Fibroblast of the conjunctiva (primary cell): ENCODE results near the gene SMIM5.

Source experiments
- DNase-seq: peaks from one replicate; pipeline ENCODE4 v3.0.0-alpha.2; 2010; ENCODE audit warnings: low read depth

SMIM5 gene

GRCh38 chr17:75667825-75668224 is 34.6 kb downstream of the SMIM5 start:
- DNase-seq = no peak

DNA sequence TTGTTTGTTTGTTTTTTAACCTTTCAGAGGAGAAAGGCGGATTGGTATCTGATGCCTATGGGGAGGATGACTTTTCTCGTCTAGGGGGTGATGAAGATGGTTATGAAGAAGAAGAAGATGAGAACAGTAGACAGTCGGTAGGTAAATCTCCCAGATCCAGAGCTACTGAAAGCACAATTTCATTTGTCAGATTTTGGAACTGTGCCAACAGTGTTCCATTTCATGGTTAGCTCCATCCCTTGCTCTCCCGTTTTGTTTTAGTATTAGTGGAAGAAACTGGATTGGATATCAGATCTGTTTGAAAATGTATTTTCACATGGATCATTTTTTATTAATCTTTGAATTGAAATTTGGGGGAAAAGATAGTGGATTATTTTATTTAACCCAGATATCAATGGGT is 35.3 kb downstream of the SMIM5 start:
- DNase-seq = no peak

- no peak for DNase-seq
Measured at GRCh38 chr17:75670868-75671267, 37.6 kb downstream of the SMIM5 start.

- DNase-seq = no peak
Measured at GRCh38 chr17:75672011-75672410, 38.8 kb downstream of the SMIM5 start.

GRCh38 chr17:75673487-75673886 is 40.3 kb downstream of the SMIM5 start:
- DNase-seq = no peak

DNA sequence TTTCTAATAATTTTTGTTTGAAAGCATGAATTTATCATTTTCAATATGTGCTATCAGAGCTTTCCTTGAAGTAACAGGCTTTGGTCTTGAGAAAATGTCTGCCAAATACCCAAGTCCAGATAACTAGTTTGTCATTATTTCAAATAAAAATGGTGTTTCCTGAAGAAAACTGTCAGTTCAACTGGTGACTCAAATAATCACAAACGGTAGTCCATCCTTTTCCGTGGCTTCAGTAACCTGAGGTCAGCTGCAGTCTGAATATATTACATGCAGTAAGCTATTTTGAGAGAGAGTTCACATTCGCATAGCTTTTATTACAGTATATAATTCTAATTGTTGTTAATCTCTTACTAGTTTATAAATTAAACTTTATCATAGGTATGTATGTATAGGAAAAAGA is 43.2 kb downstream of the SMIM5 start:
- DNase-seq = no peak

DNA sequence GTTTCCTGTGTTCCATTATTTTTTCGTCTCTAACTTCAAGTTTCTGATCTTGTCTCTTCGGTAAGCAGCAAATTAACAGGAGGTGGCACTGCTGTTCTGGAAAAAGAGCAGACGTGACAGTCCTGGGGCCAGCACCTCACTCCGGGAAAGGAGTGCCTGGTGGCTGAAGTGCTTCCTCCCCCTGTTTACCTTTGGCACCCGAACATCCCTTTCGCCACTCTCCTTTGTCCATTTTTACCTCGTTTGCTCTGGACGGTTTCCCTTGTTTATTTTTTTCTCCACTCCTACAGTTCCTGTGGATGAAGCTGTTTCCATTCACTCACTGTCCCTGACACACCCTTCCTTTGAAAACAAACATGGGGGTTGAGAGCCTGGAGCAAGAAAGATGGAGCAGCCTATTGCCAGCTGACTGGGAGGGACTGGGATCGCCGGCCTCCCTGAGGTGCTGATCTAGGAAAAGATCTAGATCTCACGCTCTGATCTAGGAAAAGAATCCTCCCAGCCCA is 46.5 kb downstream of the SMIM5 start:
- no peak for DNase-seq

DNA sequence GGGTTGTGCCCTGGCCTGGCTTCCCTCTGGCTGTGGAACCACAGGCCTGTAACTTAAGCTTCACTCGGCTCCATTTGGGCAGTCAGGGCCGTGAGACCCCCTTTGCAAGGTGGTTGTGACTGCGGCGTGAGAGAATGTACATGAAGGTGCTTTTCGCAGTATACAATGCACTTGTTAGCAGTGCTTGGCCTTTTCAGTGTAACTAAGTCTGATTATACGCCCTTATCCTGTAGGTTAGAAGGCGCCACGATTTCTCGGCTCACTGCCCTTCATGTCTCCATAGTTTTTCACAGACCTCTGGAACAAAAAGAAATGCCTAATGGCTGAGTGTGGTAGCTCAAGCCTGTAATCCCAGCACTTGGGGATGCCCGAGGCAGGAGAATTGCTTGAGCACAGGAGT is 47.2 kb downstream of the SMIM5 start:
- no peak for DNase-seq

- no peak for DNase-seq
Measured at GRCh38 chr17:75681289-75681688, 48.1 kb downstream of the SMIM5 start.

DNA sequence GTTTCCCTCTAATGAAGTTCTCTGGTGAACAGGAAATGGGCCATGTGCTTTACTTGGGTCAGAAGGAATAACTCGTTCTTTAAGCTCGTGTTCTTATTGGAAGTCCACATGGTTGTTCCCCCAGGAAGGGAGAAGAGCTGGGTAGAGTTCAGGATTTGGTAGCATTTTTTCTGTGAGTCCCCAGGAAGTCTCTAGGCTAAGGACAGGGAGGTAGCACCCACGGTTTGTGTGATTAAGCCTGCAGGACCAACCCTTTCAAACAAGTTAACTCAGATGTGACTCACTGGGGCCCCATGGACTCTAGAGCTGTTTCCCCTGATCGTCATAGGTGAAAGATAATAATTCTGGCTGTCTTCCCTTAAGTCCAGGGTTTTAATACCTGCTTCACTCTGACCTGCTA is 50.3 kb downstream of the SMIM5 start:
- no peak for DNase-seq

DNA sequence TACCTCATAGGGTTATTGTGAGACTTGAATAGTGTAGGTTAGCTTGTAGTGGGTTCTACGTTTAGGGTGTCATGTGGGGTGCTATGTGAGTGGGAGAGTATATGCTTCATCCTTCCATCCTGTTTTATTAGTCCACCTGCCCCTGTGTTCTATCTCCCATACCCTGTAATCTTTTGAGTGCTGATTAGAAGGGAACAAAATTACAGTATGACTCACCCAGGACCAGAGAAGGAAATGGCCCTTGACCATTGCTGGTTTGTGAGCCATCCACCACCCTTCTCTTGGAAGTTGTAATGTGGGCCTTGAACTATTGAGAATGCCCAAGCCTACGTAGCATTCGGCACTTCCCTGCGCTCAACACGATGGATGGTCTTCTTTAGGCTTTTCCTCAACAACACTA is 51.0 kb downstream of the SMIM5 start:
- no peak for DNase-seq

DNA sequence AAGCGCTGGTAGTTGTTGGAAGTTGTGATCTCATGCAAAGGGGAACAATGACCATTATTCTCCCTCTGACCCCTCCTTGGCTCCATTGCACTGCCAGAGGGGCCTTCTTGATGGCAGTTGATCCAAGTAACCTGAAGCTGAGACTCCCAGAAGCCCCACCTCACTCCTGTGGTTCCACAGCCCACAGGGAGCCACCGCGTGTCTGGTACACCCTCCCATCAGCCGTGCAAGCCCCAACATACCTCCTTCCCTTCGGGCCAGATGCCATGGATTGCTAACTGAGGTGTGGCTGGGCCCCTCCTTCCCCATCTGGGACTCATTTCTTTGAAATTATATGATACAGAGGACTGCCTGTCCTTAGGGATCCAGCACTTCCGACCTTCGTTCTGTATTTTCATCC is 51.7 kb downstream of the SMIM5 start:
- no peak for DNase-seq

DNA sequence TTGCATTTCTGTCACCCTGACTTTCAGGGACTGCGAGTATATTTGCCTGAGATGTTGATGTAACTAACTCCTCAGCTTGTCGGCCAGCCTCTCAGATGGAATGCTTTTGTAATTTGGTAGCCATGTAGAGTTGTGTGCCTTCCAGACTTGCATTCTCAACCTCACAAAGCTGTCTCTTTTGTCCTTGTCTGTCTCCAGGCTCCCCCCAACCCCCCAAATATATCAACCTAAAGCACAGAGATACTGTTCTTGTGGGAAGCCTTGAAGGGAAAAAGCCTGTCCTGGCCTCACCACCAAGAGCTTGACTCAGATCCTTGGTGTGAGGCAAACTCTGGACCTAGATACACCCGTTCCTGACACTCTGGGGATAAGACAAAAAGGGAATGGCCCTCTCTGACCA is 52.3 kb downstream of the SMIM5 start:
- no peak for DNase-seq

DNA sequence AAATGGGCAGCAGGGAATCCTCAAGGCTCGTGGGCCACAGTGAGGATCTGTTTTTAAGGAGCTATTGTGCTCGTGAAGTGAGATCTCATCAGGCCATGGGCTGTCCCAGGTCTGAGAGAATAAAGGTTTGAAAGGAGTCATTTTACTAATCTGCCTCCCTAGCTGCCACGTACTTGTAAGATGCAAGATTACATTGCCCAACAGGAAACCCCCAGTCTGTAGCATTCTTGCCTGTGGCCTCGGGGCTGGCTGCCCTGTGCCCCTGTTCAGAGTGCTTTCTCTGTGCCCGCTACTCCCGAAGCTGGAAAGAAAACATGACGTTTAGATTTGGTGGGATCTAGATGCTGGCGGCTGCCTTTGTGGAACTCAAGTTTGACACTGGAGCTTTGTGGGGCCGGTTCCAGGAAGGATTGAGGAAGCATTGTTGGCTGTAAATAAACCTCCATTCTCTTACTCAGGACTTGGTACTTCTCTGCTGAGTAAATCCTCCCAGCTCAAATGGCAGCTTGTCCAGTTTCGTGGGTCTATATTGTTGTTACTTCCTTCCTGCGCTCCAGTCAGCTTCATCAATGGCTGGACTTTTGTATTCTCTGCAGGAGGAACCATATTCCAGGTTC is 55.1 kb downstream of the SMIM5 start:
- no peak for DNase-seq

DNA sequence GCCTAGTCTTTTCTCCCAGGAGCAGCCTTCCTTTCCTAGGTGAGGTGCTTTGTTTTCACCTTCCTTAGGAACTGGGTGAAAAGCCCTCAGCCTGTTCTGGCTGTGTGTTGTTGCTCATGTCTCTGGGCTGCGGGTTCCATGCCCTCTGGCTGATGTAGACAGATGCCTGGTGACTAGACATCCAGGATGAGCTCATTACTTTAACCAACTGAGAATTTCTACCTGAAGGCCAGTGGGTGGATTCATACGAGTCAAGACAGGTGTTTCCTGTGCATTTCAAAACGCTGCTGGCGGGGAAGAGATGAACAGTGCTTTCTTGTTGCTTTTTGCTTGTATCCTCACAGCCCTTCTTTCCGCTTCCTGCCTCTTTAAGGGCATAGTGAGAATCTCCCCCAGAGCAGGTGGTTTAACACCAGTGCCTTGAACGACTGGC is 56.2 kb downstream of the SMIM5 start:
- DNase-seq = no peak
